SHP77 (cell line): Measurements from ENCODE around the gene NET1.
"Not testable (repeated sequence)": the region's sequence is repeated elsewhere in the genome, so short reads cannot be mapped to it uniquely, and the experiment has no call there.

Experiments used
- DNase-seq, 2 experiments: peaks; one replicate each; lab custom pipeline; 2025; lab: John Stamatoyannopoulos, UW

Gene NET1, protein sequence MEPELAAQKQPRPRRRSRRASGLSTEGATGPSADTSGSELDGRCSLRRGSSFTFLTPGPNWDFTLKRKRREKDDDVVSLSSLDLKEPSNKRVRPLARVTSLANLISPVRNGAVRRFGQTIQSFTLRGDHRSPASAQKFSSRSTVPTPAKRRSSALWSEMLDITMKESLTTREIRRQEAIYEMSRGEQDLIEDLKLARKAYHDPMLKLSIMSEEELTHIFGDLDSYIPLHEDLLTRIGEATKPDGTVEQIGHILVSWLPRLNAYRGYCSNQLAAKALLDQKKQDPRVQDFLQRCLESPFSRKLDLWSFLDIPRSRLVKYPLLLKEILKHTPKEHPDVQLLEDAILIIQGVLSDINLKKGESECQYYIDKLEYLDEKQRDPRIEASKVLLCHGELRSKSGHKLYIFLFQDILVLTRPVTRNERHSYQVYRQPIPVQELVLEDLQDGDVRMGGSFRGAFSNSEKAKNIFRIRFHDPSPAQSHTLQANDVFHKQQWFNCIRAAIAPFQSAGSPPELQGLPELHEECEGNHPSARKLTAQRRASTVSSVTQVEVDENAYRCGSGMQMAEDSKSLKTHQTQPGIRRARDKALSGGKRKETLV

GRCh38 chr10:5412277-5412941 lies at the start of gene NET1:
Gene NET1 (plus strand): TSS chr10:5412557. CDS start chr10:5412693, 136 bp downstream.
- peak; percentile 80 to 87 for DNase-seq

- no peak for DNase-seq
These were observed 49.5 kb upstream of the NET1 start for GRCh38 chr10:5362873-5363272.

GRCh38 chr10:5364374-5364773 lies 48.0 kb upstream of the NET1 start:
- DNase-seq = no peak

DNA sequence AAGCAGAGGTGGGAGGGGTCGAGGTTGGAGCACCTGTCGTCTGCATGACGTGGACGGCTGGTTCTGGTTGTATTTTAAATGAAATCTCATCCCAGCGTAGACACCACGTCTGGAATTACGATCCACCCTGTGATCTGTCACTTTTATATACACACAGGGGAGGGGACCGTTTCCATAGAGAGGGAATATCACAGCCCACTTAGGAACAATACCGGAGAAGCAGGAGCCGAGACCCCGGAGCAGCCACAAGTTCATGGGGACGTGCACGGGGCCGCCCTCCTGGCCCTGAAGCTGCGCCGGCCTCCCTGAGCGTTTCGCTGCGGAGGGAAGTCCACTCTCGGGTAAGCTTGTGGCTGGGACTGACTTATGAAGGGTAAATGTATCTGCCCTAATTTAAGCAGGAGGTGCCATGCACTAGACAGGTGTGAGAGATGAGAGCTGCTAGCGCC lies 47.4 kb upstream of the NET1 start, which contains the start of gene UCN3:
TSS of gene UCN3 (plus strand) at position 77 of the 449 bp plus-strand sequence. CDS start 8,755 bp downstream, outside the sequence.
- DNase-seq = no peak

GRCh38 chr10:5365928-5366327 lies 46.4 kb upstream of the NET1 start:
- DNase-seq = no peak

- DNase-seq = no peak
These were observed 42.8 kb upstream of the NET1 start for GRCh38 chr10:5369362-5370158.

- no peak for DNase-seq
These were observed 41.6 kb upstream of the NET1 start for GRCh38 chr10:5370493-5371352.

- DNase-seq = no peak
These were observed 39.0 kb upstream of the NET1 start for GRCh38 chr10:5373307-5373706.

DNA sequence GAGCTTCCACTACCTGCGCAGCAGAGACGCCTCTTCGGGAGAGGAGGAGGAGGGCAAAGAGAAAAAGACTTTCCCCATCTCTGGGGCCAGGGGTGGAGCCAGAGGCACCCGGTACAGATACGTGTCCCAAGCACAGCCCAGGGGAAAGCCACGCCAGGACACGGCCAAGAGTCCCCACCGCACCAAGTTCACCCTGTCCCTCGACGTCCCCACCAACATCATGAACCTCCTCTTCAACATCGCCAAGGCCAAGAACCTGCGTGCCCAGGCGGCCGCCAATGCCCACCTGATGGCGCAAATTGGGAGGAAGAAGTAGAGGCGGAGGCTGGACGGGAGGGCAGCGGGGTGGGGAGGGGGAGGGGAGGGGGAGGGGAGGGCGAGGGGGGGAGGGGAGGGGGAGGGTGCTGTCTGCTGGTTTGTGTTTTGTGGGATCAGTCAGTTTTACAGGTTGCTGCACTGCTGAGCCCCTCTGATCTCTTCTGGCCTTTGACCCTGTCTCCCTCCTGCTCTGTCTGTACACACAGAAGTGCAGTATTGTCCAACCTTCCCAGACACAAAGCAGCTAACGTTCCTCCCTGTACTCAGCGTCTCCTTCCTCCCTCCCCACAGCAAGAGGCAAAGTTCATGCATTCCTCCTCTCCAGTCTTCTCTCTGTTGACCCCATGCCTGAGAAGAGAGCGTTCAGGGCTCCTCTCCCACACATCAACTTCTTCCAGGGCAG lies 38.3 kb upstream of the NET1 start:
- DNase-seq = no peak

DNA sequence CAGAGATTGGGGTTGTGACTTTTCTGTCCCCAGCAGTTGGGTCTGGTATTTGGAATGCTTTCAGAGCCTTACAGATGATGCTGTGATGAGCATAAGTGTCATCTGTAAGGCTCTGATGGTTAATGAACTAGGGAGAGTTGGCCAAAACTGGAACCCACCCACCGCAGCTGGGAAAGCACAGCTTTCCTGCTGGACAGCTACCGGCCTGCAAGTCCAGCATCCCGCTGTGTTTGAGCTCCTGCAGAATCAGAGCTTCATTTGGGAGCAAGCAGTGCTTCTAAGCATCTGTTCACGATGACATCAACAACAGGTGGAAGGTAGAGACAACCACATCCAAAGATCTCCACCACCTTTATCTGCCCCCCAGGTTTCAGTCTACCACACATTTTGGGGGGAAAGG lies 35.9 kb upstream of the NET1 start:
- DNase-seq = no peak

DNA sequence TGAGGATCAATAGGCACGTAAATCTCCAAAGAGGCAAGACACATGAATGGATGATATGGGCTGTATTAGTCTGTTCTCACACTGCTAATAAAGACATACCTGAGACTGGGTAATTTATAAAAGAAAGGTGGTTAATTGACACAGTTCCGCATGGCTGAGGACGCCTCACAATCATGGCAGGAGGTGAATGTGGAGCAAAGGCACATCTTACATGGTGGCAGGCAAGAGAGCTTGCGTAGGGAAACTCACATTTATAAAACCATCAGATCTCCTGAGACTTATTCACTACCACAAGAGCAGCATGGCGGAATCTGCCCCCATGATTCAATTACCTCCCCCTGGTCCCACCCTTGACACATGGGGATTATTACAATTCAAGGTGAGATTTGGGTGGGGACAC lies 33.2 kb upstream of the NET1 start:
- DNase-seq = not testable (repeated sequence)

DNA sequence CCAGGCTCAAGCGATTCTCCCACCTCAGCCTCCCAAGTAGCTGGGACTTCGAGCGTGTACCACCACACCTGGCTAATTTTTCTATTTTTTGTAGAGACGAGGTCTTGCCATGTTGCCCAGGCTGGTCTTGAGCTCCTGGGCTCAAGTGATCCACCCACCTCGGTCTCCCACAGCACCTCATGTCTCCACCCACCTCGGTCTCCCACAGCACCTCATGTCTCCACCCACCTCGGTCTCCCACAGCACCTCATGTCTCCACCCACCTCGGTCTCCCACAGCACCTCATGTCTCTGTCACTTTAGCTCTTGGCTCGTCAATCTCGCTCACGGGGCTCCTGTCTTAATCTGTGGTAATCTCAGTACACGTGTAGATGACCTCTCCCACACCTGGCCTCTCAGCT lies 32.0 kb upstream of the NET1 start:
- not testable (repeated sequence) for DNase-seq

DNA sequence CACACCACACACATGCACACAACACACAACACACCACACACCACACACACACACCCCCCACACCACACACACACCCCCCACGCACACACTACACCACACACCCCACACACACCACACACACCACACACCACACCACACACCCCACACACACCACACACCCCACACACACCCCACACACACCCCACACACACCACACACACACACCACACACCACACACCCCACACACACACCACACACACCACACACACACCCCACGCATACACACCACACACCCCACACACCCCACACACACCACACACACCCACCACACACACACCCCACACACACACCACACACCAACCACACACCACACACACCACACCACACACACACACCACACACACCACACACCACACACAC lies 31.2 kb upstream of the NET1 start:
- DNase-seq = no peak

- DNase-seq = no peak
These were observed 27.1 kb upstream of the NET1 start for GRCh38 chr10:5385224-5385623.

DNA sequence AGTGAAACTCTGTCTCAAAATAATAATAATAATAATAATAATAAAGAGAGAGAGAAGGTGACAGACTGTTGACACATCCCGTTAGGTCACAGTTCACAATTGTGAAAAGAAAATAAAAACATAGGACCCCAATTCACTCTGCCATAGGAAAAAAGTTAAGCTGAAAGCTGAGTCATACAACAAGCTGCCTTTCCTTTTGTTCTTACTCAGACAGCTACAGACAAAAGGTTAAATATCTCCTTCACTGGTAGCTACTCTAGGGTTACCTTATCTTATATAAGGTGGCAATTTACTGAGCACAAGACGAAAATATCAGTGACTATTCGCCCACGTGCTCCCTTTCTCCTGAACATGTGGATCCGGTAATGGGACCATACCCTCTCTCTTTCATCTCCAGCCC lies 25.2 kb upstream of the NET1 start:
- no peak for DNase-seq

GRCh38 chr10:5390607-5391205 lies 21.7 kb upstream of the NET1 start:
- DNase-seq = no peak

GRCh38 chr10:5391790-5392189 lies 20.6 kb upstream of the NET1 start:
- no peak for DNase-seq

GRCh38 chr10:5393529-5393928 lies 18.8 kb upstream of the NET1 start:
- no peak for DNase-seq

DNA sequence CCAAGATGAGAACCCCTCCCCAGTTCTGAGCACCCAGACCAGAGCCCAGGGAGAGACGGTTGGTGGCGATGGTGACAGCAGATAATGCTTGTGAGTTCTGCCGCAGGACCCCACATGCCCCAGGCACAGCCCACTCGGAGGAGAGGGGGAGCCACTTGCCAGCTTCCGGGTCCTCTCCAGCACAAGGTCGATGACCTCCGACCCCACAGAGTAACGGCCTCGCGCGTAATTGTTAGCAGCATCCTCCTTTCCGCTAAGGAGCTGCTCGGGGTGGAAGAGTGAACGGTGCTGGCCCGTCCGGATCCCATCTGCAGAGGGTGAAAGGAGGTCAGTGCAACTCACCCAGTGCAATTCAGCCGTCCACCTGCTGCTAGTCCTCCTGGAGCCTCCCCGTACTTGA lies 17.2 kb upstream of the NET1 start:
- DNase-seq = no peak
